Measurements from ENCODE around the gene WDR5.

The WDR5 gene

DNA sequence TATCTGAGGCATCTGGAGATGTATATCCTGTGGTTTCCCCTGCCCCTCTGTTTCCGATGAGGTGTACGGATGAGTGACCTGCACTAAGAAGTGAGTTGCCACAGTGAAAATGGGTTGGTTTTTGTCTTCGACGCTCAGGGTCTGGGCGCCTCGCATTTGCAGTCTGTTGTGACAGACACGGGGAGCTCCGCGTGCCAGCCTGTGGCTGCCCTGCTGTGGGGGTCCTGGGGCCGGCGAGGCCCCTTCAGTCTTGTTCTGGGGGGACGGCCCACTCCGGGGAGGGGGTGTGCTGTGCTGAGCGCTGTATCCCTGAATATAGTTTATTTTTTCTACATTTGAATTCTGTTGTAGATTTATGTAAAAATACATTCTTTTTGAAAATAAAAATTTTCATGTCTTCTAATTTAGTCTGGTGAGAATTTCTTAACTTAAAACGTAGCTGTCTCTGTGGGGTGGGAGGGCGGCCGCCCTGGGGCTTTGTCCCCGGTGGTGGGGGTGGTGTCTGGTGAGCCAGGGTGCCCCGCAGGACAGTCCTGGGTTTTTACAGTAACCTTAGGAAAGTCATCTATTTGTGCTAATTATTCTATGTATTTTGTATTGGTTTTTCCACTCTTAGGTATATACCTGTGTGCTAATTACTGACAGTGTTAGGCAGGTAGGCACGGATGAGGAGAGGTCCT lies 23.8 kb downstream of the WDR5 start:
- no peak for DNase-seq

DNA sequence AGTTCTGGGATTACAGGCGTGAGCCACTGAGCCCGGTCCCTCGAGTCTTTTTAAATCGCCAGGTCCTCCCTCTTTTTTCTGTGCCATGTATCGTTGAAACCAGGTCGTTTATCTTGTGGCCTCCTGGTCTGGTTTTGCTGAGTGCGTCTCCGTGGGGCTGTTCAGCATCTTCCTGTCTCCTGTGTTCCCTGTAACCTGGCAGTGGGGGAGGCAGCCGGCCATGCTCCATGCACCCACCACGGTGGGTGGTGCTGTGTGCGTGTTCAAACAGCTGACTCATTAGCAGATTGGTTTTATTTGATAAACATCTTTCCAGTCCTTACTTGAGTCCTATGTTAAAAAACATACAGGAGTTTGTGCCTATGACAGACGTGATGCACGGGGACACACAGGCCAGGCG lies 25.8 kb downstream of the WDR5 start:
- no peak for DNase-seq

DNA sequence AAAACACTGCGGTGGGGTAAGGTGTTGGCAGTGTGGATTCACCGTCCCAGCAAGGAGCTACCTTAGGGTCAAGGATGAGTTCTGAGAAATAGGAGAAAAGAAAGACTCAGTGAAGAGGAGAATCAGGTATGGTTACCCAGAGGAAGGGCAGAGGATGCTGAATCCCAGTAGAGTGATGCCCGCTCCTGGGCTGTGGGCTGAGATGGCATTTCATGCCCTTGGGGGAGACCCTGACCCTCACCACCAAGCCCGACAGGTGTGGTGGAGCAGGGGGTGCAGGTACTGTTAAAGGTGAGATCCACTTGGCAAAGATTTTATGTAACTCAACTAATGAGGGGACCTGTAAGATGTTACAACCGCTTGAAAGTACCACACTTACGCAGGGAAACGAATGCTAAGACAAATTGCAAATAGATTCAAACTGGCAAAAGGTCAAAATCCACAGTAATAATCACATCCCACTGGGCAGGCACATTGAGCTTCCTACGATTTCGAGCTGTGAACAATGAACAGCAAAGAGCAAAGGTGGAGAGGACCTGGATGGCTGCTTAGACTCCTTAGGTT lies 26.4 kb downstream of the WDR5 start:
- no peak for DNase-seq

DNA sequence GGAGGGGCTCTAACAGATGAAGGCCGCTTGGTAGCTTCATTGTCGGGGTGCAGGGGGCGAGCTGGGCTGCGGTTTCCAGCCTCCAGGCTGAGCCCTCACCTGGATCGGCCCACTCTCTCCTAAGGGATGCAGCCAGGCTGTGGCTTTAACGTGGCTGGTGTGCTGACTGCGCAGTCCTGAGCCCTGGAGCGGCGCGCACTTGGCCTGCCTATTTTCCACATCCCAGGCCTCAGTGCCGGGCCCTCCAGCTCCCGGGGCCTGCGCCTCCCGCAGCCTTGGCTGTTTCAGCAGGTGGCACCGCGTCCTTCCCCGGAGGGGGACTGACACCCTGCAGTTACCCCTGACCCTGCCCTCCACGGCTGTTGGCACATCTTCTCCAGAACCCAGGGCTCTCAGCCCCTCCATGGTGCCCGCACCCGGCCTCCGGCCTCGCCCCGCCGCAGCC lies 27.1 kb downstream of the WDR5 start:
- no peak for DNase-seq

DNA sequence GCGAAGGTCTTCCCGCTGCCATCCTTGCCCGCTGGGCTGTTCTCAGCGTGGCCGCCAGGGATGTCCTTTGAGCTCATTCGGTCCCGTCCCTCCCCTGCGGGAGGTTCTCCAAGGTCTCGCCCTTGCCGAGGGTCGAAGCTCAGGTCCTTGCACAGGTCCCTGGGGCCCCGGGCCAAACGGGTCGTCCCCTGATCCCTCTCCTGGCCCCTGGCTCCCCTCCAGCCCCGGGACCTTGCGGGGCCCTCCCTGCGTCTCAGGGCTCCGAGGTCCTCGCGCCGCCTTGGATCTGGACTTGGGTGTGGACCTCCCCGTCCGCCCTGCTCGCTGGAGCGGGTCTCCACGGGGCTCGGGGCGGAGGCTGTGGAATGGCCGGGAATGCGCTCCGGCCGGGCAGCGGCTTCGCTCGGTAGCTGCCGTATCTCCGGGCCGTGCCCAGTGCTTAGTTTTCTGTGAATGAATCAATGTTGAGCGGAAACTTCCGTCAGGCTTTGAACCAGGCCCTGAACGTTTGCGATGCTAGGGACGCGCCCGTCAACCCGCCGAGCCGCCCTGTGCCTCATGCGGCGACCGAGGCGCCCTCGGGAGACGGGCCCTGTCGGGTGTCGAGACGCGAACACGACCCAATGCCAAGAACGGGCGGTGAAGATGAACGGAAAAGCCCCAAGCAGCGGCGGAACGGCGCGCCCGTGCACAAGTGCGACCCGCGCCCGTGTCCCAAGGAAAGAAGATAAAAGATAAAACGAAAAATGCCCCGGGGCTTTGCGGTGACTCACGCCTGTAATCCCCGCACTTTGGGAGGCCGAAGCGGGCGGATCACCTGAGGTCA lies 27.7 kb downstream of the WDR5 start:
- peak; percentile 37 to 62 (median 45) for DNase-seq

DNA sequence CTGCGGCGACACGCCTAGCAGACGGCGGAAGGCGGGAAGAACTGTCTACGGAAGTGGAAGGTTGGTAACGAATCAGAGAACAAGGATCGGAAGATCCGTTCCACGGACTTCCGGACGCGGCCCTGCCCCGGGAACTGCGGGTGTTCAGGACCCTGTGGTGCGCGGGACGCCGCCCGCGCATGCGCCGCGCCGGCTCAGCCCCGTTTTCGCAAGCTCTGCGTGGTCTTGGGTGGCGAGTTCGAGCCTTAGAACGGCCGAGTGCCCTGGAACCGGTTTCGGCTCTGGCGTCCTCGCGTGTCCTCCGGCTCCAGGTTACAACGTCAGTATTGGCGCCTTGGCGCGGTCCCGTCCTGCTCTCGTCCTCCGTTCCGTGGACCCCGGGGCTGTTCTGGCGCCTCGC lies 29.0 kb downstream of the WDR5 start:
- DNase-seq = no peak

DNA sequence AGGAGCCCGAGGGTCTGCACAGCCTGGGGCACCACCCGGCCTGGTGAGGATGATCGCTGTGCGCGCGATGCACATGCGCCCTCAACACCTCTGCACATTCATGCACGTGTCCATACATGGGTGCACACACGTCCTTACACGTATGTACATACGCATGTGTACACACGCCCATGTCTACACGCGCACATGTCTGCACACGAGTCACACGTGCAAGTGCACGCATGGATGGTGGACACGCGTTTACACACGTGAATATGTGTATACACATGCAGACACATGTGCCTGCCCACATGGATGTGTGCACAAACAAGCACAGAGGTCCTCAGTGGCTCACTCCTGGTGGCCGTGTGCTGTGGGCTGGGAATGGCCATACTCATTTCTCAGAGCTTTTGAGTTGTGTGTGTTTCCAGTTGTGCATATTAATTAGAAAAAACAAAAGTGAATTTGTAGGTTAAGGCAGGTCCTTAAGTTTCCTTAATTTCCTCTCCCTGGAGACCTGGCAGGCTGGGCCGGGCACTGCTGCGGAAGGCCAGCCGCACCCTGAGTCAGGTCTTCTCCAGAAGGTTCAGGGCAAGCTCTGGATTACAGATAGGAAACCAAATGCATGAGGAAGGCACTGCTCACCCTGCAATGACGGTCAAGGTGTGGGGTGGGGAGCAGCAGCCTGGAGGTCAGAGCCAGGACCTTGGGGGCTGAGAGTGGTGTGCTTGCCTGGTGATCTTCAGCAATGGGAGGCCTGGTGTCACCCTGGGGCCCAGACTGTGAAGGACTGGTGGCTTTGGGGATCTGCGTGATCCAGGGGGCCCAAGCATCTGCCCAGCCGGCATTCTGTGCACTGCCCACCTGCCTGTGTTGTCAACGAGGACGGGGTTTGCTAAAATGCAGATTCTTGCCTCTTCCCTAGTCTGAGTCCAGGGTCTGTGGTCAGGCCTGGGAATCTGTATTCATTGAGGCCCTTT lies 29.8 kb downstream of the WDR5 start:
- DNase-seq = no peak

DNA sequence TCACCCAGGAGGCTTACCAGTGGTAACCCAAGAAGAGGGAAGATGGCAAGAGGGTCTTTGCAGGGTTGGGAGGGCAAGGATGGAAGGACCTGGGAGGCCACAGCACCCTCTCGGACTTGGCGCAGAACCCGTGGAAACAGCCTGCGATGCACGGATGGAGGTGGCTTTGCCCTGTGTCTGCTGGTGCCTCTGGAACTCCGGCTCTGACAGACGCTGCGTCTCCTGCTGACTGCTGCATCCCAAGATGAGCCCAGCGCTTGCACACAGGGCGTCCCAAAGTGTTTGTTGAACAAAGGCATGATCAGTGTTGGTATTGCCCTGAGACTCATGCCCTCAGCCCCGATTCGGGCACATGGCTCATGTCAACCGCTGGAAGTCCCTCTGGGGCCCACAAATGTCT lies 30.5 kb downstream of the WDR5 start:
- no peak for DNase-seq

DNA sequence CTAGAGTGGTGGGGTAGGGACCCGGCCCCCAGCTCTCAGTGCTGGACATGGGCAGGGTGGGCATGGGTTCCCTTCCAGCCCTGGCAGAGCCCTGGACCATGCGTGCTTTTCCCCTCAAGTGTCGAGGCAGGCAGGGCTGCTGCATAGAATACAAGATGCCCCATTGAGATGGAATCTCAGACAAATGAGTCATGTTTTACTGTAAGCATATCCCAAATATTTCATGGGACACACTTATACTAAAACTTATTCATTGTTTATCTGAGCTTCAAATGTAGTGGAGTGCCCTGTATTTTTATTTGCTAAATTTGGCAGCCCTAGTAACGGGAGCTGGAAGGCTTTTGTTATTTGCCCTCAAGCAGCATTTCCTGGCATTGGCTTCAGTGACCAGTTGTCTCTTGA lies 31.6 kb downstream of the WDR5 start:
- no peak for DNase-seq

DNA sequence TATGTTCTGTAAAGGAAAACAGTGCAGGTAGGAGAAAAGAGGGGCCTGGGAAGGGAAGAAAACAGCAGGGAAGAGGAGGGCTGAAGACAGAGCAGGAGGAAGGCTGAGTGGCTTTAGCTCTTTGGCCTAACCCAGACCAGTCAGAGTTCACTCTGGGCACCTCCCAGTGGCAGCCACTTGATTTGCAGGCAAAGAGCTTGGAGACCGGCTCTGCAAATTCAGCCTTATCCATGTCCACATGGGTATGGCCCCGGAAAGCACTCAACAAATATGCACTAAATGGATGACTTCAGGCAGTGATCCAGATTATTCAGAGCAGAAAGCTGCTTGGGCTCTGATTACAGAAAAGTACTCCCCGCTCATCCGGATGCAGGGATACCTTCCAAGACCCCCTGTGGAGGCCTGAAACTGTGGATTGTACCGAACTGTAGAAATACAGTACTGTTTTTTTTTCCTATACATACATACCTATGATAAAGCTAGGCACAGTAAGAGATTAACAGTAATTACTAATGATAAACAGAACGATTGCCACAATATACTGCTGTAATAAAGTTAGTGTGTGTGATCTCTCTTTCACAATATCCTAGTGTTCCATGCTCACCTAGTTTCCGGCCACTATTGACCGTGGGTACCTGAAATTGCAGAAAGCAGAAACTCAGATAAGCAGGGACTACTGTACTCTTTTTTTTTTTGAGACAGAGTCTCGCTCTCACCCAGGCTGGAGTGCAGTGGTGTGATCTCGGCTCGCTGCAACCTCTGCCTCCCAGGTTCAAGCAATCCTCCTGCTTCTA lies 33.1 kb downstream of the WDR5 start:
- DNase-seq = no peak

DNA sequence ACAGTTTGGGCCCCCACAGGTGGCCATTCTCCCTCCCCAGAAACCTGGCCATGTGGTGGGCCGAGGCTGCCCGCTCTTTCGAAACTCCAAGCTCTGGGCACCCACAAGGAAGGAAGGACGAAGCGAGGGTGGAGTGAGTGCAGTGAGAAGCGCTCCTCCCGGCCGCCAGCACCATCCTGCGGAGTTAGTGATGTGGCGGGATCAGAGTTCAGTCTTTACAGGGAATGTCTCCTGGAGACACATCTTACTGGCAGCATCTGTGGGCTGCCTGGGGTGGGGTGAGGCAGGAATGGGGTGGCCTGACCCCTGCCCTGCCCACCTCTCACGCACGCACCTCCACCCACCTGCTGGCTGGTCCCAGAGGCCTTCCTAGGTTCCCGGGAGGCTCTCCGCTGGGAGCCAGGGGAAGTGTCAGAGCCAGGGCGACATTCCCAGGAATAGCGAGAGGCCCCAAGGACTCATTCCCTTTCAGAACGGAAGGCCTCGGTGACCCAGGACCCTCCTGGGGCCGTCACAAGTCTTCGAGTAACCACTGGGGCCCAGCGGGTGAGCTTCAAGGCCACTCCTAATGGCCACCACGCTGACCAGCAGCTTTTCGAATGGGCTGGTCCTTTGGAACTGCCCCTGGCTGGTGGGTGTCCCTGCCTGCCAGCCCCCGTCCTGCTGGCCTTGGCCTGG lies 34.0 kb downstream of the WDR5 start:
- DNase-seq = no peak

DNA sequence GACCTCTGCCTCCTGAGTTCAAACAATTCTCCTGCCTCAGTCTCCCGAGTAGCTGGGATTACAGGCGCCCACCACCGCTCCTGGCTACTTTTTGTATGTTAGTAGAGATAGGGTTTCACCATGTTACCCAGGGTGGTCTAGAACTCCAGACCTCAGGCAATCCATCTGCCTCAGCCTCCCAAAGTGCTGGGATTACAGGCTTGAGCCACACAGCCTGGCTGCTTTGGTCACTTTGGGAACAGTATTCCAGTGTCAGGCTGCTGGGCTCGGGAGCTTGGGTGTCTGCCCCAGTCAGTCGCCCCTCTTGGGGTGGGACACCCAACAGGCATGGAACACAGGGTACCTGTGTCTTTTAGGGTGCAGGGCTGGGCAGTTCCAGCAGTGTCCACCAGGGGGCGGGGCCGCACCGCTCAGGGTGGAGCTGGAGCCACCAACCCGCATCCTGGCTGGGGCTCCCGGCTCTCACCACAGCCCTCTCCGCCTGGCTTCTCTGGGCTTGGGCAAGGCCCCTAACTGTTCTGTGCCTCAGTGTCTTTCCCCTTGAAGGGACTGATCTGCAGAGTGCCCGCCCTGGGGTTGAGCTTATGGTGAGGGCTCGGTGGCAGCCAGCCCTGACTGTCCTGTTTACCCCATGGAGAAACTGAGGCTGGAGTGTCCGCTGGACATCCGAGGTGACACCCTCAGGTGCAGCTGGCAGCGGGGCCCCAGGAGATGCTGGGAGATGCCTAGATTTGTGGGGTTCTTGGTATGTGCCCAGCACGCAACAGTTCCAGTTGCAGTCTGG lies 34.8 kb downstream of the WDR5 start:
- no peak for DNase-seq

DNA sequence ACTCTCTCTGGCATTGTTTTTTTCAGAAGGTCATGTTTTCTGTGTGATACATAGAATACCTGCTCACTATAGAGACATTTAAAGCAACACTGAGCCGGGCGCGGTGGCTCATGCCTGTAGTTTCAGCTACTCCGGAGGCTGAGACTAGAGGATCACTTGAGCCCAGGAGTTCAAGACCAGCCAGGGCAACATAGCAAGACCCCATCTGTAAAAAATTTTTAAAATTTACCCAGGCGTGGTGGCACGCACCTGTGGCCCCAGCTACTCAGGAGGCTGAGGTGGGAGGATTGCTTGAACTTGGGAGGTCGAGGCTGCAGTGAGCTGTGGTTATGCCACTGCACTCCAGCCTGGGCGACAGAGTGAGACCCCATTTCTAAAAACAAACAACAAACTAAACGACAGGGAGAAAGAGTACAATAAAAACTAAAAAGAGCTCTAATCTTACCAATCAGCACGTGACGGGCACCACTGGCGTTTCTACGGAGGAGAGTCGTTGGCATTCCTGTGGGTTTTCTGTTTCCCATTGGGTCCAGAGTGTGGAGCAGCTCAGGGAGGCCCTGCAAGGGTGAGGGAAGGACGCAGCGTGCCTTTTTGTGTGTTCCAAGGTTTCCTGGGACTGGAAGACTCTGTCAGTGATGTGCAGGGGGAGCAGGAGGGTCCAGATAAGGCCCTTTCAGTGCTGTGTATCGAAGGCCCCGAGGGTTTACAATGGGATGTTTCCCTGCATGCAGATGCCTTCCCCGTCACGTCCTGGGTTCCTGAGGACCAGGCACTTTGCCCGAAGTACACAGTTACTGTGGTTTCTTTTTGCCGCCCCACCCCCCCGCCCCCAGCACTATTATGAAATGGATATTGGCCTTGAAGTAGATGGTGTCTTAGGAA lies 35.7 kb downstream of the WDR5 start:
- no peak for DNase-seq

DNA sequence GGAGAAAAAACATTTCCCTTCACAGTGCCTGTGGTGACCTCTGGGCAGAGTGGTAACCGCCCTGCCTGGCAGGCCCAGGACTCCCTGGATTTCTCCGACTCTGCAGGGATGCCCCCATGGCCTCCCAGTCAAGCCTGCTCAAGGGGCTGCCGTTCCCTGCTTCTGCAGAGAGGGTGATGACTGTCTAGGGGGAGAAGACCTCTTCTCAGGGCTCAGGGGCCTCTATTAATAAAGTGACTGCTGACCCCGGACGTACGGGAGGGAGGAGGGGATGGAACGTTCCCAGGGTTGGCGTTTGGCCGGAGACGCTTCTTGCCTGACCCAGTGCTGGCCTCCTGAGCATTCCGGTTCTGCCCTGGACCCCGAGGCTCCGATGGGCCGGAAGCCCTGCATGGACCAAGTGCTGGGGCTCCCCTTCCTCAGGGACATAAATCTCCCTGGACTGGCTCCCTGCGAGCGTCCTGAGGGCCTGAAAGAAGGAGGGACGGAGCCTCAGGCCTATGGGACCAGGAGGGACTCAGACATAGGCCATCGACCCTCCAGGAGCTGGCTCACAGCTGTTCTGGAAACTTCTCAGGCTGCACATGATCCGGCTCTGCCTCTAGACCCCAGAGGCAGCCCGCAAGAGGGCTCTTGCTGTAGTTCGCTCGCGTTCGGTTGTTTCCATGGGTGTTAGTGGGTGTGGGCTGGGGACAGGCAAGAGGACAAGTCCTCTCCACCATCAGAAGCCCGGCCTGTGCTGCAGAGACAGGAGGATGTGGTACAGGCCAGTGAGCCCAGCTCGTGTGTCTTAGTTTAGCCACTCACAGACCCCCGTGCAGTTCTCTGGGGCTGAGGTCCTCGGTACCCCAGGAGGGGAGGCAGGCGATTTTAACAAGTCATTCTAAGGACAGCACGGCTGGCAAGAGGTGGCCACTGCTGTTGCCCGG lies 36.6 kb downstream of the WDR5 start:
- no peak for DNase-seq

DNA sequence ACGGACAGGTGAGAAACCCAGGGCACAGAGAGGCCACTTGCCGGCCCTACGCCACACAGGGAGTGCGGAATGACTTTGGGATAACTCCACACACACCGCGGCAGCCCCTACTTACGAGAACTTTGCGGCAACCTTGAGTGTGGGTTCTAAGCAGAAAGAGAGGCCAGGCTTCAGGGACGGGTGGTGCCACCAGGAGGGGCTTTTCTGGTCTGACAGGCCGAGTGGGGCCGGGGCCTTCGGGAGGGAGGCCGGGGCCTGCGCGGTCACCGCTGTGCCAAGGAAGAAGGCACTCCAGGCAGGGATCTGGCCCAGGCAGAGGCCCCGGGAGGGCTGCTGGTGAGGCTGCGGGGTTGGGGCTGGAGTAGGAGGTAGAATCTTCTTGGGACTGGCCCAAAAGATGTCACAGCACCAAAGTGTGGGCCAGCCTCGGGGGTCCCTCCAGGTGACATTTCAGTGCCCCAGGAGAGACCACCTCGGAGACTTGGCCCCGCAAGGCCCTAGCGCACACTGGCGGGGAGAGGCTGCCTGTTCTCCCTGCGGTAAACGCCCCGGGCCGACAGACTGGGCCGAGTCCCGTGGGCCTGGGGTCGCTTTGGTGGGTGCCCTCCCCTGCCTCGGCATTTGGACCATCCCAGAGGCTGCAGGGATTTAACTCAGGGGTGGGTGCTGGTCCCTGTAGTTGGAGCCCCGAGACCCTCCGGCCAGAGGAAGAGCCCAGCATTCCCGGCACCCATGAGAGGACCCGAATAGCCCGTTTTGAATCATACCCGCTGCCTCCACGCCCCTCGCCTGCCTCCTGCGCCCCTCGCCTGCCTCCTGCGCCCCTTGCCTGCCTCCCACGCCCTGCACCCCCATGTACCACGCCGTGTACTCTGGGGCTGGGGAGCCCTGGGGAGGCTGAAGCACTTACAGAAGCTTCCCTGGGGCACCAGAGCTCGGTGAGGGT lies 37.5 kb downstream of the WDR5 start:
- DNase-seq = no peak

DNA sequence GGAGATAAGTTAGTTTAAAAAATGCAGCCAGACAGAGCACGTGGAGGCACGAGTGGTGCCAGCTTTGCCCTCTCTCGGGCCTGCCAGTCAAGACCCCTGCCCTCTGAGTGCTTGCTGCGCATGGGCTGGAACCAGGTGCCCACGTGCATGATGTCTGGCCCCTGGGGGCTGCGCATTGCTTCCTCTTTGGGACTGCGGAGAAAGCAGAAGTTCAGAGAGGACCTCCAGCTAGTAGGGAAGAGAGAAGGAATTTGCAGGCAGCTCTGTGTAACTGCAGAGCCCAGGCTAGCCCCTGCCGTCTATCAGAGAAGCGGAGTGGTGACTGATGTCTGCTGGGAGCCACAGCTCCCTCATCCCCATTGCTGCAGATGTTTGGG lies 38.2 kb downstream of the WDR5 start:
- DNase-seq = no peak

All from activated CD4-positive, CD25-positive, alpha-beta regulatory T cell (primary cell).